Gastrocnemius medialis (tissue), 4 donors: Measurements from ENCODE around the gene KDM3A.

Source experiments
- POLR2A ChIP-seq, 2 donors: fragments of 450-650 bp; IDR thresholded peaks; one replicate each; pipeline ENCODE4 v1.6.1; 2017; ENCODE audit warnings: antibody characterized with exemption in 2 of 2, mild to moderate bottlenecking in 2 of 2, moderate library complexity in 2 of 2
- TF ChIP-seq, protein P1 (sequence below), 5 experiments: fragments of 450-650 bp in 3 of 5; fragments of 200-600 bp in 2 of 5; sonication (generic) in 2 of 5; IDR thresholded peaks in 4 of 5; conservative IDR thresholded peaks in 1 of 5; 1 replicate in 4 of 5; 2 replicates in 1 of 5; pipeline ENCODE4 v1.5.1; 2016 to 2019; ENCODE audit warnings: antibody characterized with exemption in 5 of 5, mild to moderate bottlenecking in 3 of 5, moderate library complexity in 3 of 5

DNA sequence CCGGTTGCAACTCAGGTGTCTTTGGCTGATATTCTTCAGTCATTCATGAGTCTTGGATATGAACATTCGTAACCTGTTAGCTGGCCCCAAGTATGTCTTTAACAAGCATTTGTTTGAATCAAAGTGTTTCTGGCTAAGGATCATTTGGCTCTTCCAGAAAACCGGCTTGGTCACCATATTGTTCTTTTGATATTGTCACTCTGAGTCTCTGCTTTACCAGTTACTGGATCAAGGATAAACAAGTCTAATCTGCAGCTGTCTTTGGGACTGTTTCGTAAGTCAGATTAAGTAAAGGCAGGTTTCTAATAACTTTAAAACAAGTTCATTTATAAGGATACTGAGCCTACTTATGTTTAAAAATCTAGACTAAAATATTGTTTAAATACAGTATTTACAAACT, 49.1 kb downstream of the KDM3A start:
- TF ChIP-seq, protein P1, sequence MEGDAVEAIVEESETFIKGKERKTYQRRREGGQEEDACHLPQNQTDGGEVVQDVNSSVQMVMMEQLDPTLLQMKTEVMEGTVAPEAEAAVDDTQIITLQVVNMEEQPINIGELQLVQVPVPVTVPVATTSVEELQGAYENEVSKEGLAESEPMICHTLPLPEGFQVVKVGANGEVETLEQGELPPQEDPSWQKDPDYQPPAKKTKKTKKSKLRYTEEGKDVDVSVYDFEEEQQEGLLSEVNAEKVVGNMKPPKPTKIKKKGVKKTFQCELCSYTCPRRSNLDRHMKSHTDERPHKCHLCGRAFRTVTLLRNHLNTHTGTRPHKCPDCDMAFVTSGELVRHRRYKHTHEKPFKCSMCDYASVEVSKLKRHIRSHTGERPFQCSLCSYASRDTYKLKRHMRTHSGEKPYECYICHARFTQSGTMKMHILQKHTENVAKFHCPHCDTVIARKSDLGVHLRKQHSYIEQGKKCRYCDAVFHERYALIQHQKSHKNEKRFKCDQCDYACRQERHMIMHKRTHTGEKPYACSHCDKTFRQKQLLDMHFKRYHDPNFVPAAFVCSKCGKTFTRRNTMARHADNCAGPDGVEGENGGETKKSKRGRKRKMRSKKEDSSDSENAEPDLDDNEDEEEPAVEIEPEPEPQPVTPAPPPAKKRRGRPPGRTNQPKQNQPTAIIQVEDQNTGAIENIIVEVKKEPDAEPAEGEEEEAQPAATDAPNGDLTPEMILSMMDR (IDR thresholded peaks at IDR 0.05 in 4 of 5, conservative IDR thresholded peaks at IDR 0.05 in 1 of 5), result no peak
- TF ChIP-seq POLR2A (IDR thresholded peaks at IDR 0.05), result no peak
